SK-N-SH treated with all-trans-retinoic acid at 6 μM for 48 hours (cell line): ENCODE data around the gene RBMS3.

Experiments
- ESRRG ChIP-seq: fragments of 250-450 bp; sonication (Bioruptor Pico); IDR thresholded peaks from 2 replicates; pipeline ENCODE4 v1.6.1; 2021; ENCODE audit warnings: mild to moderate bottlenecking
- TSHZ2 ChIP-seq: fragments of 250-450 bp; sonication (Bioruptor Pico); IDR thresholded peaks from 2 replicates; pipeline ENCODE4 v1.5.0; 2020; ENCODE audit warnings: mild to moderate bottlenecking, moderate library complexity
- TF ChIP-seq, protein P1 (sequence below): fragments of 250-450 bp; sonication (Bioruptor Pico); IDR thresholded peaks from 2 replicates; pipeline ENCODE4 v1.8.0; 2020; ENCODE audit warnings: mild to moderate bottlenecking, moderate library complexity, borderline replicate concordance
- TF ChIP-seq, protein P2 (sequence below): fragments of 250-450 bp; sonication (Bioruptor Pico); IDR thresholded peaks from 2 replicates; pipeline ENCODE4 v1.5.1; 2020; ENCODE audit warnings: low read depth, mild to moderate bottlenecking, moderate library complexity

GRCh38 chr3:29268651-29269050, 12.2 kb upstream of the RBMS3 start:
- TF ChIP-seq, protein P1, sequence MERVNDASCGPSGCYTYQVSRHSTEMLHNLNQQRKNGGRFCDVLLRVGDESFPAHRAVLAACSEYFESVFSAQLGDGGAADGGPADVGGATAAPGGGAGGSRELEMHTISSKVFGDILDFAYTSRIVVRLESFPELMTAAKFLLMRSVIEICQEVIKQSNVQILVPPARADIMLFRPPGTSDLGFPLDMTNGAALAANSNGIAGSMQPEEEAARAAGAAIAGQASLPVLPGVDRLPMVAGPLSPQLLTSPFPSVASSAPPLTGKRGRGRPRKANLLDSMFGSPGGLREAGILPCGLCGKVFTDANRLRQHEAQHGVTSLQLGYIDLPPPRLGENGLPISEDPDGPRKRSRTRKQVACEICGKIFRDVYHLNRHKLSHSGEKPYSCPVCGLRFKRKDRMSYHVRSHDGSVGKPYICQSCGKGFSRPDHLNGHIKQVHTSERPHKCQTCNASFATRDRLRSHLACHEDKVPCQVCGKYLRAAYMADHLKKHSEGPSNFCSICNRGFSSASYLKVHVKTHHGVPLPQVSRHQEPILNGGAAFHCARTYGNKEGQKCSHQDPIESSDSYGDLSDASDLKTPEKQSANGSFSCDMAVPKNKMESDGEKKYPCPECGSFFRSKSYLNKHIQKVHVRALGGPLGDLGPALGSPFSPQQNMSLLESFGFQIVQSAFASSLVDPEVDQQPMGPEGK (CRISPR knock-in tag): no peak
- TF ChIP-seq, protein P2, sequence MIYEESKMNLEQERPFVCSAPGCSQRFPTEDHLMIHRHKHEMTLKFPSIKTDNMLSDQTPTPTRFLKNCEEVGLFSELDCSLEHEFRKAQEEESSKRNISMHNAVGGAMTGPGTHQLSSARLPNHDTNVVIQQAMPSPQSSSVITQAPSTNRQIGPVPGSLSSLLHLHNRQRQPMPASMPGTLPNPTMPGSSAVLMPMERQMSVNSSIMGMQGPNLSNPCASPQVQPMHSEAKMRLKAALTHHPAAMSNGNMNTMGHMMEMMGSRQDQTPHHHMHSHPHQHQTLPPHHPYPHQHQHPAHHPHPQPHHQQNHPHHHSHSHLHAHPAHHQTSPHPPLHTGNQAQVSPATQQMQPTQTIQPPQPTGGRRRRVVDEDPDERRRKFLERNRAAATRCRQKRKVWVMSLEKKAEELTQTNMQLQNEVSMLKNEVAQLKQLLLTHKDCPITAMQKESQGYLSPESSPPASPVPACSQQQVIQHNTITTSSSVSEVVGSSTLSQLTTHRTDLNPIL (CRISPR knock-in tag): no peak
- TF ChIP-seq TSHZ2 (no peak), ESRRG (CRISPR knock-in tag) (no peak)
